Left ventricle myocardium inferior (tissue), 1 donor: ENCODE measurements around the gene GPC6. TPM values are rescaled to one million over a fixed set of nuclear protein-coding genes. Genes with fewer than 3 reads are reported as not detected.
A peak's percentile ranks its signal among the peaks of the same experiment; 100 is the strongest.

Experiments used
- DNase-seq: peaks from one replicate; pipeline ENCODE4 v3.0.0-alpha.2; 2020
- H3K27ac ChIP-seq: fragments of 200-600 bp; replicated peaks from 2 replicates; pipeline ENCODE4 v1.8.0; 2021
- H3K27me3 ChIP-seq: fragments of 200-600 bp; 2 replicates; pipeline ENCODE4 v1.8.0; 2021; ENCODE audit warnings: low read depth
- H3K36me3 ChIP-seq: fragments of 200-600 bp; 2 replicates; pipeline ENCODE4 v1.8.0; 2021
- H3K4me1 ChIP-seq: fragments of 200-600 bp; 2 replicates; pipeline ENCODE4 v1.8.0; 2021
- H3K4me3 ChIP-seq: fragments of 200-600 bp; 2 replicates; pipeline ENCODE4 v1.8.0; 2021; ENCODE audit warnings: mild to moderate bottlenecking, moderate library complexity
- H3K9me3 ChIP-seq: fragments of 200-600 bp; replicated peaks from 2 replicates; pipeline ENCODE4 v1.8.0; 2021
- CTCF ChIP-seq: fragments of 200-600 bp; IDR thresholded peaks from 2 replicates; pipeline ENCODE4 v1.8.0; 2021; ENCODE audit warnings: antibody characterized with exemption, mild to moderate bottlenecking, borderline replicate concordance
- intact Hi-C: fragments of 100-400 bp; cut with micrococcal nuclease; formaldehyde crosslinking; loops from one replicate; pipeline ENCODE4 v1.11.0; 2022
- total RNA-seq: library from RNA; stranded (reverse); fragmentation: NEBNext Ultra II Directional; extraction: Animal tissue kit (Norgen Biotek cat#: 25700); gene quantifications from one replicate; pipeline ENCODE4 v1.2.1, GENCODE V29; 2021
- donor health status: DM: no; HTN: yes; CAD: no; lungs with severe emphysema.

Gene GPC6
- total RNA-seq, 1 donor from 2014 or later, result 1.8 TPM

- peak; percentile 20 for DNase-seq
- Histone ChIP-seq H3K27me3 (no peaks in the 10 kb centered on the region), H3K4me3 (no peak overlapping the region), H3K27ac (no peak overlapping the region), H3K4me1 (no peaks in the 10 kb centered on the region), H3K36me3 (no peaks in the 10 kb centered on the region), H3K9me3 (no peaks in the 10 kb centered on the region)
- TF ChIP-seq CTCF, result no peak
- intact Hi-C loops, result loop anchor here (5.0 kb wide), 1 partner anchor 816 kb away; no protein-coding TSS in a partner anchor
Observed at GRCh38 chr13:94233401-94233800, 1006.8 kb downstream of the GPC6 start.

GRCh38 chr13:94233837-94234236 lies 1007.2 kb downstream of the GPC6 start:
- intact Hi-C loops, result loop anchor here (5.0 kb wide), 1 partner anchor 817 kb away; no protein-coding TSS in a partner anchor
- no peak for TF ChIP-seq CTCF

GRCh38 chr13:94234738-94235137 lies 1008.1 kb downstream of the GPC6 start:
- H3K27me3 ChIP-seq, result no peaks in the 10 kb centered on the region
- DNase-seq, result no peak
- no peak overlapping the region for H3K4me3 ChIP-seq
- intact Hi-C loops, result loop anchor here (5.0 kb wide), 1 partner anchor 817 kb away; no protein-coding TSS in a partner anchor
- H3K27ac ChIP-seq, result no peak overlapping the region
- no peaks in the 10 kb centered on the region for H3K36me3 ChIP-seq
- H3K4me1 ChIP-seq, result no peaks in the 10 kb centered on the region
- no peaks in the 10 kb centered on the region for H3K9me3 ChIP-seq
- TF ChIP-seq CTCF, result no peak

More at GRCh38 chr13:94233837-94234236, 1007.2 kb downstream of the GPC6 start:
- no peak for DNase-seq
- no peak overlapping the region for H3K27ac ChIP-seq
- H3K36me3 ChIP-seq, result no peaks in the 10 kb centered on the region
- no peaks in the 10 kb centered on the region for H3K27me3 ChIP-seq
- H3K4me1 ChIP-seq, result no peaks in the 10 kb centered on the region
- no peaks in the 10 kb centered on the region for H3K9me3 ChIP-seq
- no peak overlapping the region for H3K4me3 ChIP-seq

- no peaks in the 10 kb centered on the region for H3K27me3 ChIP-seq
- no peak for TF ChIP-seq CTCF
- H3K27ac ChIP-seq, result no peak overlapping the region
- intact Hi-C loops, result no loop called here
- DNase-seq, result no peak
- H3K9me3 ChIP-seq, result no peaks in the 10 kb centered on the region
- H3K4me1 ChIP-seq, result no peaks in the 10 kb centered on the region
- no peaks in the 10 kb centered on the region for H3K36me3 ChIP-seq
- H3K4me3 ChIP-seq, result no peak overlapping the region
Observed at GRCh38 chr13:94236132-94236531, 1009.5 kb downstream of the GPC6 start.

- DNase-seq, result no peak
- intact Hi-C loops, result no loop called here
- Histone ChIP-seq H3K27me3 (no peaks in the 10 kb centered on the region), H3K4me3 (no peak overlapping the region), H3K36me3 (no peaks in the 10 kb centered on the region), H3K4me1 (no peaks in the 10 kb centered on the region), H3K9me3 (no peaks in the 10 kb centered on the region), H3K27ac (no peak overlapping the region)
- no peak for TF ChIP-seq CTCF
Observed at GRCh38 chr13:94236872-94237271, 1010.3 kb downstream of the GPC6 start.
